Cardiac muscle cell (in vitro differentiated cells and primary cell): ENCODE data around the gene MTURN. TPM values are rescaled to one million over a fixed set of nuclear protein-coding genes. Genes with fewer than 3 reads are reported as not detected.
A peak's percentile ranks its signal among the peaks of the same experiment; 100 is the strongest.

Experiments used
- DNase-seq, 2 donors: peaks; one replicate each; pipeline versions ENCODE4 v3.0.0 to v3.0.0-alpha.2; 2010 to 2017; ENCODE audit warnings: low read depth in 1 of 2, low spot score in 1 of 2
- H3K27ac ChIP-seq: fragments of 200-600 bp; sonication (generic); 2 replicates; pipeline ENCODE4 v1.5.1; 2016
- H3K27me3 ChIP-seq: fragments of 200-600 bp; sonication (generic); 2 replicates; pipeline ENCODE4 v1.6.0; 2016; ENCODE audit warnings: control low read depth
- H3K36me3 ChIP-seq: fragments of 200-600 bp; sonication (generic); 2 replicates; pipeline ENCODE4 v1.5.1; 2016; ENCODE audit warnings: control low read depth
- H3K4me1 ChIP-seq: fragments of 200-600 bp; sonication (generic); 2 replicates; pipeline ENCODE4 v1.8.1; 2017; ENCODE audit warnings: low read depth, mild to moderate bottlenecking, mixed run types
- H3K4me3 ChIP-seq: fragments of 200-600 bp; sonication (generic); 2 replicates; pipeline ENCODE4 v1.5.1; 2016; ENCODE audit warnings: mild to moderate bottlenecking
- H3K9me3 ChIP-seq: fragments of 200-600 bp; sonication (generic); 2 replicates; pipeline ENCODE4 v1.5.1; 2017; ENCODE audit warnings: low read depth, mild to moderate bottlenecking, control low read depth
- CTCF ChIP-seq: IDR thresholded peaks from 2 replicates; pipeline ENCODE4 v1.5.1; 2012; ENCODE audit warnings: low read depth, mild to moderate bottlenecking, low read length
- polyA plus RNA-seq: library from polyadenylated mRNA; unstranded; fragments of >200 nt; fragmentation: Nextera tagmentation; extraction: Ambion mirVana; gene quantifications from 2 replicates; pipeline ENCODE4 v1.2.1, GENCODE V29; 2016
- total RNA-seq: library from RNA; depleted of rRNA; stranded (reverse); fragments of >200 nt; gene quantifications from 2 replicates; pipeline ENCODE4 v1.2.3, GENCODE V29; 2016

The MTURN gene
- total and polyA plus RNA-seq, 2 experiments from 2014 or later = 11.2 to 39.3 TPM

GRCh38 chr7:30162622-30163124 lies 27.9 kb downstream of the MTURN start:
- no peak overlapping the region for H3K4me3 ChIP-seq
- no peak overlapping the region for H3K27ac ChIP-seq
- no peak for TF ChIP-seq CTCF
- no peaks in the 10 kb centered on the region for H3K36me3 ChIP-seq
- no peaks in the 10 kb centered on the region for H3K9me3 ChIP-seq
- peak in 1 of 2 donors; percentile 61 for DNase-seq
- peaks cover 46% of the 10 kb centered on the region for H3K4me1 ChIP-seq
- peaks cover 2% of the 10 kb centered on the region for H3K27me3 ChIP-seq

- DNase-seq = peak in 1 of 2 donors; percentile 39
- no peak for TF ChIP-seq CTCF
- H3K4me1 ChIP-seq = peaks cover 46% of the 10 kb centered on the region
- no peaks in the 10 kb centered on the region for H3K9me3 ChIP-seq
- H3K36me3 ChIP-seq = no peaks in the 10 kb centered on the region
- H3K27me3 ChIP-seq = peaks cover 9% of the 10 kb centered on the region
- no peak overlapping the region for H3K4me3 ChIP-seq
- no peak overlapping the region for H3K27ac ChIP-seq
These were observed 28.6 kb downstream of the MTURN start for GRCh38 chr7:30163231-30163894.

- Histone ChIP-seq H3K36me3 (no peaks in the 10 kb centered on the region), H3K4me1 (peaks cover 45% of the 10 kb centered on the region), H3K27ac (no peak overlapping the region), H3K9me3 (no peaks in the 10 kb centered on the region), H3K4me3 (no peak overlapping the region), H3K27me3 (peaks cover 15% of the 10 kb centered on the region)
- peak; percentile 69 to 79 for DNase-seq
- TF ChIP-seq CTCF = peak; percentile 62
These were observed 29.8 kb downstream of the MTURN start for GRCh38 chr7:30164567-30164966.

GRCh38 chr7:30165590-30165989 lies 30.8 kb downstream of the MTURN start:
- Histone ChIP-seq H3K36me3 (no peaks in the 10 kb centered on the region), H3K4me3 (no peak overlapping the region), H3K27me3 (peaks cover 15% of the 10 kb centered on the region), H3K9me3 (no peaks in the 10 kb centered on the region), H3K27ac (no peak overlapping the region), H3K4me1 (peaks cover 35% of the 10 kb centered on the region)
- DNase-seq = no peak
- TF ChIP-seq CTCF = no peak

GRCh38 chr7:30166155-30166840 lies 31.5 kb downstream of the MTURN start:
- no peak overlapping the region for H3K27ac ChIP-seq
- TF ChIP-seq CTCF = no peak

More at GRCh38 chr7:30166155-30166840, 31.5 kb downstream of the MTURN start:
- H3K4me1 ChIP-seq = peaks cover 30% of the 10 kb centered on the region
- no peak overlapping the region for H3K4me3 ChIP-seq
- peaks cover 15% of the 10 kb centered on the region for H3K27me3 ChIP-seq
- H3K9me3 ChIP-seq = no peaks in the 10 kb centered on the region
- H3K36me3 ChIP-seq = no peaks in the 10 kb centered on the region
- DNase-seq = no peak
